Hematopoietic multipotent progenitor cell treated with erythropoietin and hydrocortisone succinate and interleukin-3 and kit ligand, for 4 days (in vitro differentiated cells): ENCODE data around the gene HBS1L.

Experiments used
- DNase-seq: peaks from one replicate; pipeline ENCODE4 v3.0.0-alpha.2; 2015

The HBS1L gene

GRCh38 chr6:134943522-134944111 lies 111.0 kb downstream of the HBS1L start:
- DNase-seq, result no peak

DNA sequence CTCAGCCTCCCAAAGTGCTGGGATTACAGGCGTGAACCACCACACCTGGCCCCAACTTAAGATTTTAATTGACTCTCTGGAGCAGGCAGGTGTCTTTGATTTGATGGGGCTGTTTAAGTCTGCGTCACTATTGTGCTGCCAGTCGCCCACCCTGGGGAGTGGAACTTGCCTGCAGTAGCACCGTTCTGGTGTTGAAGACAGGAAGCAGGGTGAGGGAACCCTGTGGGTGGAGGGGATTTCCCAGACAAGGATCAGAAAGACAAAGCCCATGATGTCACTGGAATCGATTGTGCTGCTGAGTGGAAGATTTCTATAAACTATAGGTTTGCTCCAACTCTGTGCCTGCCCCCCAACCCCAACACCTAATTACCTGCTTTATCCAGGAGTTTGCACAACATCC lies 115.7 kb downstream of the HBS1L start:
- no peak for DNase-seq

DNA sequence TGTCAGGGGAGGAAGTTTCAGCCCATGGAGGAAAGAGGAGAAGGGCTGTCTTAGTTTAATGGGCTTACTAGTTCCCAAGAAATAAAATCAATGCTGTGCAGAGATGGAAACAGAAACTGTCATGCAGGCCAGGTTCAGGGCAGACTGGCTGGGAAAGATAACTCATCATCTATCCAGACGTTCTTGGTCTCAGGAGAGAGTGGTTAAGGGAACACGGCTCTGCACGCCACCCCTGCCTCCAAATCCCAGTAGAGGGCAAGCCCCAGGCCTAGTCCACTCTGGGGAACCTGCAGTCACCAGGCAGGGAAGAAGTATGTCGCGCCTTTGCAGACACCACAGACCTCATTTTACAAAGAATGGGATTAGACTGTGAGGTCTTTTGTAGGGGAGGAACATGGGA lies 117.2 kb downstream of the HBS1L start:
- no peak for DNase-seq

- DNase-seq, result no peak
Measured at GRCh38 chr6:134936931-134937330, 117.7 kb downstream of the HBS1L start.

GRCh38 chr6:134936476-134936875 lies 118.1 kb downstream of the HBS1L start:
- DNase-seq, result no peak

DNA sequence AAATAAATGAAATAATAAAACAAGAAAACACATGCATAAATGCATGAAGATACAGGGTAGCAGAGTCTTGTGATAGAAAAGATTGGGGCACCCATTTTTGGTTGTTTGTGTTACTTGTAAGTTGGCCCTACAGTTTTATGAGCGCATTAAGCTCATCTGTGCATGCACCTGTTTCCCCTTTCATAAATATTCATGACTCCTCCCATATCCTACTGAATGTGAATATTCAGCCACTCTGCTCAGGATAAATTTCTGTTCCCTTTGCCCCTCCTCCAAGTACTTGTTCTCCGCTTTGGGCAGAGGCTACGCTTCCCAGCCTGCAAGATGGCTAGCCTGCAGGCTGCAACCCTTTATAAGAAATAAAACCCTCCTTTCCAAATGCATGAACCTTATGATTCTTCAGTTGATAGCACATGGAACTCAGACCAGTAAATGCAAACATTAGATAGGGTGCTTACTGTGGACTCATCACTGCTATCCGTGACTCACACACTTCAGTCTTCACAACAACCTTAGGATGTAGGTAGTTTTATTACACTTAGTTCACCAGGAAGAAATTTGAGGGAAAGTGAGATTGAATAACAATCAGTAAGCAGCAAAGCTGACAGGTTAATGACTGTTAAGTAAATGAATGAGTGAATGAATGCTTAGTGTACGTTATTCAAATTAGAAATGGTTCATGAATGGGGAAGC lies 119.7 kb downstream of the HBS1L start:
- no peak for DNase-seq

- no peak for DNase-seq
Measured at GRCh38 chr6:134932535-134933470, 121.8 kb downstream of the HBS1L start.

DNA sequence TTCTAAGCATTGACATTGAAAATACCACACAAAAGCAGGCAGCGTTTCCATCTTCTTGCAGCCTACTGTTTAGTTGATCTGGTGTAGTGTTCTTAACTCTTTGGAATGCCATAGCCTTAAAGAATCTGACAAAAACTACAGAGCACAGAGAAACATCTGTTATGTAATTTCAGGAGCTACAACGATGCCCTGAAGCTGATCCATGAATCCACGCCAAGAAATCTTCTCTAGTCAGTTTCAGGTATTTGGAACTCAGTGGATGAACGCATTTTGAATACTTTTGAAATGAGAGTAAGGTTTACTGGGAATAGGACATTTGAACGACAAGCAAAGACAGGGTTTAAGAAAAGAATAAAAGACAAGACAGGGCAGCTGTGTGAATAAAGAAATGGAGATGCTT lies 122.5 kb downstream of the HBS1L start:
- DNase-seq, result no peak

DNA sequence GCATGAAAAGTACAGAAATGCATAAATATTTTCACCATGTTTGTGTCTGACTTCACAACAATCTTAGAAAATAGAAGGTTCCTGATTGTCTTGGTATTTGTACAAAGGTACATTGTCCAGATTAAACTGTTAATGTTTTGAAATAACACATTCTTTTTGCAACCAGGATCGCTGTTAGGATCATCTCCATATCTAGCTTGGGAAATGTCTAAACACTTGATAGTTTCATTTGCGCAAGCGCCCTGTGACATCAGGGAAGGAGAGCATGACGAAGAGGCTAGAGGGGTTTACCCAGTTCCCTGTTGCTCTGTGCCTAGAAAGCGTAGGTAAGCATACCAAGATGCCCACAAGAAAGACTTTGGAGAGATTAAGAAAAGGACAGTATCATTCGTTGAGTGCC lies 124.2 kb downstream of the HBS1L start:
- no peak for DNase-seq

- no peak for DNase-seq
Measured at GRCh38 chr6:134928151-134928900, 126.3 kb downstream of the HBS1L start.

DNA sequence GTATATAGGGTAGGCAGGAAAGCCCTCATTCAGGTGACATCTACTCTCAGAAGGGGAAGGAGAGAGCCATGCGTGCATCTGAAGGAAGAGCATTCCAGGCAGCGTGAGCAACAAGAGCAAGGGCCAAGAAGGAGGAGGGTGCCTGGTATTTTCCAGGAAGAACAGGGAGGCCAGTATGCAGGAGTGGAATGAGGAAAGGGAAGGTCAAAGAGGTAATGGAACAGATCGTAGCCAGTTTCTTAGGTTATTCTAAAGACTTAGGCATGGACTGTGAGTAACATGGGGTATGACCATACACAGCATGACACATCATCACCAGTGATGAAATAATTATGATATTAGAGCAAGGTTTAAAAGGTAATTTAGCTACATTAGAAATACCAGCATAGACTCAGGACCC lies 128.8 kb downstream of the HBS1L start:
- DNase-seq, result no peak

DNA sequence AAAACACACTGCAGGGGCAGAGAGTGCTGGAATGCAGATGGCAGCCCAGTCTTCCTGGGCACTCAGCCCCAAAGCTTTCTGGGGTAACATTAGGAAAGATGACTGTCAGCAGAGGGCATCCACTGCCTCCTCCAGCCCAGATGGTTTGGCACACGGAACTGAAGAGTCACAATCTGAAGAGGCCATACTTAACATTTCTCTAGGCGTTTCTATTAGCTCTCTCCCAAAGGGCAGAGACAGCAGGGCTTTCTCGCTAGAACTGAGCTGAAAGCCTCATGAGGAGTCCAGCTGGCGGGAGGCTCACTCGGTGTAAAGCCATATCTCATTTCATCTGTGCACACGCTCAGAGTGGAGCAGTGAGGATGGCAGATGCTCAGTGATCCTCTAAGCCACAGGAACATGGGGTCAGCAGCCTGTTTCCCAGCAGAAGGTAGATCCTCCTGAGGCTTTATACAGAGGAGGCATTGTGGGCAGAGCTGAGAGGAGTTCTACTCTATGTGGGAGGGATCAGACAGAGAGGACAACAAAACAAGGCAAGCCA lies 132.8 kb downstream of the HBS1L start:
- DNase-seq, result peak; percentile 8

GRCh38 chr6:134921276-134921675 lies 133.3 kb downstream of the HBS1L start:
- no peak for DNase-seq

DNA sequence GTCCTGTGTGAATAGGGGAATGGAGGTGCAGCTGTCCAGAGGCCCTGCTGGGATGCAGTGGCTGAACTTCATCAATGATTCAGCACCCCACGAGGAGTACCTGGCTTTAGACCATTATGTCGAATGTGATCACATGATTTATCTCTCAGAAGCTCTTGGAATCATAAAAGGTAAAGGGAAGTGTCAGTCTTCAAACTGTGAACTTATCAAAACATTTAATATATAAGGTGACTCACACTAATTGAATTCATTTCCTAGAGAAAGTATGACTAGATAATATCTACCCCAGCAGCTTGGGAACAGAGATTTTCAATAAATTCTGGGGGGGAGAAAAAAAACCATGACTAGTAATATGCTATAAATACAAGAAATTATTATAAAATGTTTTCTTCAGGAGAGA lies 134.2 kb downstream of the HBS1L start:
- DNase-seq, result no peak

GRCh38 chr6:134918418-134918961 lies 136.1 kb downstream of the HBS1L start:
- DNase-seq, result no peak

DNA sequence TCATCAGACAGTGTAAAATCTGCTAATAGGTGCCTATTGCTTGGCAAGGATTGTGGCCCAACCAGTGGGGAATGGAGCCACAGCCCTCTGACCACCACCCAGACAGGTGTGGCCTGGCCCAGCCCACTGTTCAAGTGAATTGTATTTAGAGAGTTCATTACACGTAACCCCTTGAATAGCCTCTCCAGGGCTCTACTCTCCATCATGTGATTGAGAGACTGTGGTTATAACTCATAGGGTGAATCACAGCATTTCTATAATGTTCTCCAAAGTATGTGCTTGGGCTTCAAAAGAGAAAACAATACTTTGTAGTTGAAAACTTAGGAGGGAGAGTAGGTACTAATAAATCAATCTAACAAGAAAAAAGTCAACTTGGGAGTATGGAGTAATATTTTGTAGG lies 143.1 kb downstream of the HBS1L start:
- no peak for DNase-seq

- no peak for DNase-seq
Measured at GRCh38 chr6:134910593-134910935, 144.1 kb downstream of the HBS1L start.
